ENCODE measurements around the gene GPR137B. TPM values are rescaled to one million over a fixed set of nuclear protein-coding genes. Genes with fewer than 3 reads are reported as not detected.
A peak's percentile ranks its signal among the peaks of the same experiment; 100 is the strongest.

GPR137B gene
- total RNA-seq, 1 experiment from 2014 or later: 26.8 TPM

DNA sequence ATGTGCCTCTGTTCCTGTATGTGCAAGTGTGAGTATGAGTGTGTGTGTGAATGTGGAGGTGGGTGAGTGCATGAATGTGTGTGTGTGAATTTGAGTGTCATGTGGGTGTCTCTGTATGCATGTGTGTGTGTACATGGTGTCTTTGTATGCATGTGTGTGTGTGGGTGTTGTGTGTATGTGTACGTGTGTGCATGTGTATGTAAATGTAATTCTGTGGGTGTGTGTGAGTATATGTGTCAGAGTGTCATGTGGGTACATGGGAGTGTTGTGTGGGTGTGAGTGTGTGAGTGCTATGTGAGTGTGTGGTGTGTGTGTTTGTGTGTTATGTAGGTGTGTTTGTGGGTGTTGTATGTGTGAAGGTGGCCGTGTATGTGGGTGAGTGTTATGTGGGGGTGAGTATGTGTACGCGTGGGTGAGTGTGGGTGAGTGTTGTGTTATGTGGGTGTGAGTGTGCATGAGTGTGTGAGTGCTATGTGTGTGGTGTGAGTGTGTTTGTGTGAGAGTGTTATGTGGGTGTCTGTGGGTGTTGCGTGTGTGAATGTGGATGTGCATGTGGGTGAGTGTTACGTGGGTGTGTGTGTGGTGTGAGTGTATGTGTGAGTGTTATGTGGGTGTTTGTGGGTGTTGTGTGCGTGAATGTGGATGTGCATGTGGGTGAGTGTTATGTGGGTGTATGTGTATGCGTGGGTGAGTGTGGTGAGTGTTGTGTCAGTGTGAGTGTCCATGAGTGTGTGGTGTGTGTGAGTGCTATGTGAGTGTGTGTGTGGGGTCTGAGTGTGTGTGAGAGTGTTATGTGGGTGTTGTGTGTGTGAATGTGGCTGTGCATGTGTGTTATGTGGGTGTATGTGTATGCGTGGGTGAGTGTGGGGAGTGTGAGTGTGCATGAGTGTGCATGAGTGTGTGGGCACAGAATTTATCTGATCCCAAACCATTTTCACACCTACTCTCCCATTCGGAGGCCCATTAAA, 40.8 kb upstream of the GPR137B start:
- H3K27me3 ChIP-seq (ENCODE audit: low read length): peaks cover 2% of the 10 kb centered on the region; the same call in 1 of the 2 replicates
- no peaks in the 10 kb centered on the region for H3K4me1 ChIP-seq (ENCODE audit: low read length)
- no peak overlapping the region for H3K27ac ChIP-seq (ENCODE audit: low read length)
- H3K36me3 ChIP-seq (ENCODE audit: insufficient read depth, low read length): no peaks in the 10 kb centered on the region
- H3K9ac ChIP-seq (ENCODE audit: low read length): no peak overlapping the region
- H3K4me3 ChIP-seq (ENCODE audit: low read length): no peak overlapping the region
- no peaks in the 10 kb centered on the region for H3K9me2 ChIP-seq (replicated peaks; ENCODE audit: insufficient read depth, low read length)
- DNase-seq: no peak
- peaks cover 2% of the 10 kb centered on the region; the same call in 1 of the 2 replicates for H3K9me3 ChIP-seq (ENCODE audit: low read length)
- no peak overlapping the region for H2AFZ ChIP-seq (ENCODE audit: low read length)
- H4K20me1 ChIP-seq (ENCODE audit: insufficient read depth, low read depth, low read length): no peaks in the 10 kb centered on the region
- H3K4me2 ChIP-seq (ENCODE audit: low read depth, low read length, poor library complexity, severe bottlenecking): no peak overlapping the region
- no peaks in the 10 kb centered on the region for H3K79me2 ChIP-seq (ENCODE audit: low read length)

DNA sequence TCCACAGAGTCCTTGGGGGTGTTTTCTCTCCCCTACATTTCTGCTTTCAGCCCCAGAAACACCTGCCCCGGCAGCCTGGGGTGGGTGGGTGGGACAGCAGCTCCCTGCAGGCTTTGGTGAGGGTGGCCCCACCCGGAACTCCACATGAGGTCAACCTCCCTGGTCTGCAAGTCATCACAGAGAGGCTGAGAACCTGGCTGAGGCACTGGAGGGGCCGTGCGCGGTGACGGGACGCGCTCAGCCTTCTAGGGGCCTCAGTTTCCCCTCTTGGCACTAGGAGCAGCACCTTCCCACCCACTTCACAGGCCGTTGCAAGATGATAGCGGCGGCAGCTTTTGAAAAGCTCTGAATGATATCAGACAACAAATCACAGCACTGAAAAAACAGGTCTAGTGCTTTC, 39.7 kb upstream of the GPR137B start:
- H3K4me2 ChIP-seq (ENCODE audit: low read depth, low read length, poor library complexity, severe bottlenecking): no peak overlapping the region

DNA sequence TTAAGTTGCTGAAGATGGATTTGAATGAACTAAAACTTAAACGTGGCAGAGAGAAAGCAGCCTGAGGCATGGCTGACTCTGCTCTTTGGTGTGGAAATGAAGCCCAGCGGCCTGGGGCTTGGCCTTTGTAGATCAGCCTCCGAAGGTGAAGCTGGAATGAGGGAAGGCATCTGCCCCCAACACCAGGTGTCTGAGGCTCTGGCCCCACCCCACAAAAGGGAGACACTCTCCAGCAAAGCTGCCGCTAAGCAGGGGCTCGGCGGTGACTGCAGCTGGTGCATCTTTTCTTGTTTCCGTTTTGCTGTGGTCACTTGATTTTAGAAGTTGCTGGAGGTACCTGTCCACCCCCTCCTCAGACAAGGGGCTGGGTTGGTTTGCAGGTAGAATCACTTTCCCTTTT, 39.3 kb upstream of the GPR137B start:
- Histone ChIP-seq H2AFZ (ENCODE audit: low read length) (no peak overlapping the region), H3K4me1 (ENCODE audit: low read length) (no peaks in the 10 kb centered on the region), H3K9ac (ENCODE audit: low read length) (no peak overlapping the region), H4K20me1 (ENCODE audit: insufficient read depth, low read depth, low read length) (no peaks in the 10 kb centered on the region), H3K79me2 (ENCODE audit: low read length) (no peaks in the 10 kb centered on the region), H3K9me2 (replicated peaks; ENCODE audit: insufficient read depth, low read length) (no peaks in the 10 kb centered on the region), H3K9me3 (ENCODE audit: low read length) (no peaks in the 10 kb centered on the region), H3K27me3 (ENCODE audit: low read length) (0 out of 2 replicates have a peak, but pooled peaks cover 2% of the 10 kb centered on the region), H3K27ac (ENCODE audit: low read length) (no peak overlapping the region), H3K4me3 (ENCODE audit: low read length) (no peak overlapping the region), H3K36me3 (ENCODE audit: insufficient read depth, low read length) (no peaks in the 10 kb centered on the region), H3K4me2 (ENCODE audit: low read depth, low read length, poor library complexity, severe bottlenecking) (no peak overlapping the region)
- no peak for DNase-seq

More for the DNA sequence above, 39.7 kb upstream of the GPR137B start:
- no peaks in the 10 kb centered on the region for H3K9me2 ChIP-seq (replicated peaks; ENCODE audit: insufficient read depth, low read length)
- no peak overlapping the region for H3K9ac ChIP-seq (ENCODE audit: low read length)
- no peaks in the 10 kb centered on the region for H3K36me3 ChIP-seq (ENCODE audit: insufficient read depth, low read length)
- no peak overlapping the region for H3K4me3 ChIP-seq (ENCODE audit: low read length)
- no peaks in the 10 kb centered on the region for H3K79me2 ChIP-seq (ENCODE audit: low read length)
- no peak for DNase-seq
- no peaks in the 10 kb centered on the region for H3K4me1 ChIP-seq (ENCODE audit: low read length)
- H2AFZ ChIP-seq (ENCODE audit: low read length): no peak overlapping the region
- H3K9me3 ChIP-seq (ENCODE audit: low read length): no peaks in the 10 kb centered on the region
- 0 out of 2 replicates have a peak, but pooled peaks cover 2% of the 10 kb centered on the region for H3K27me3 ChIP-seq (ENCODE audit: low read length)
- H4K20me1 ChIP-seq (ENCODE audit: insufficient read depth, low read depth, low read length): no peaks in the 10 kb centered on the region
- no peak overlapping the region for H3K27ac ChIP-seq (ENCODE audit: low read length)

DNA sequence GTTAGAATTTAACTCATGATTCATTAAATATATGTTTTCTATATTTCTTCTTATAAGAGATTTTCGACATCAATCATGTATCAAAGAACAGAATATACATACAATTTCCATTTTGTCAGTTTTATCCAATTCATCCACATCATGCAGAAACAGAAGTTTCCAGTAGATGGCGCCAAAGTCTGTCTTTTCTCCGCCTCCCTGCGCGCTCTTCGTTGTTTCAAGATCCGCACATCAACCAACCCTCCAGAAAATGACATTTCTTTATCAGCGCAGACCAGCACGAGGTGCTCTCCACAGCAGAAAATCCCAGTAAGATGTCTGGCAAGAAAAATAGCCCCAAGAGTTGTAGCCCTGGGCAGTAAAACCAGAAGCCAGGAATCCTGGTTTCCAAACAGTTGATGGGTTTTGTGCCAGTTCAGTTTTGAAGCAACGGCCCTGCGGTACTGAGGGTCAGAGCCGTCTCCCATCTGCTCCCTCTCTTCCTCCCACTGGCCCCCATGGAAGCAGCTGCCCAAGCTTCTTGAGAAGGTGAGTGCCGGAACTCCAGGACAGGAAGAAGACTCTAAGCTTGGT, 38.6 kb upstream of the GPR137B start:
- DNase-seq: peak; percentile 85
- Histone ChIP-seq H3K4me3 (ENCODE audit: low read length) (no peak overlapping the region), H2AFZ (ENCODE audit: low read length) (no peak overlapping the region)

DNA sequence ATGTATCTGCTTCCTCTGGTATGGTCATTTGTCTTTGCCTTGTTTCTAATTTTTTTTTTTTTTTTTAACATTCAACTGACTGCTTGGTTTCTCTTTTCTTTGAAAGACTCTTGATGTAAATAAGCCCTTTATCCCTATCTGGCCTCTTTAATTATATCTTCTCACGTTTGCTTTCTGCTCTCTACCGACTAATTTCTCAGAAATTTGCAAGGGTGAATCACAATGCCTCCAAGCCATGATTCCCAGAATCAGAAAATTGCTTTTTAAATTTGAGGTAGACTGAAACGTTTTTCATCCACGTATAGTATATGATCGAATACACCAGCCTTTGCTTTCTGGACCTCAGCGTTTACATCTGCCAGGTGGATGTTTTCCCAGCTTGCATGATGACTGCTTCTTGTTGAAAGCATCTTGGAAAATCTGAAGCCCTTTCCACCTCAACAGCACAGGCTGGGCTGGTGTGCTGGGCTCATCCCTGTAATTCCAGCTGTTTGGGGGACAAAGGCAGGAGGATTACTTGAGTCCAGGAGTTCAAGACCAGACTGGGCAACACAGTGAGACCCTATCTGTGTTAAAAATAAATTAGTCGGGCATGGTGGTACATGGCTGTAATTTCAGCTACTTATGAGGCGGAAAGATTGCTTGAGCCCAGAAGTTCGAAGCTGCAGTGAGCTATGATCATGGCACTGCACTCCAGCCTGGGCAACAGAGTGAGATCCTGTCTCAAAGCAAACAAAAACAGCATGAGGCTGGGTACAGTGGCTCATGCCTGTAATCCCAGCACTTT, 35.0 kb upstream of the GPR137B start:
- Histone ChIP-seq H3K9ac (ENCODE audit: low read length) (no peak overlapping the region), H3K27ac (ENCODE audit: low read length) (no peak overlapping the region), H3K36me3 (ENCODE audit: insufficient read depth, low read length) (no peaks in the 10 kb centered on the region), H3K79me2 (ENCODE audit: low read length) (no peaks in the 10 kb centered on the region), H3K4me3 (ENCODE audit: low read length) (no peak overlapping the region), H3K4me1 (ENCODE audit: low read length) (no peaks in the 10 kb centered on the region), H2AFZ (ENCODE audit: low read length) (no peak overlapping the region), H4K20me1 (ENCODE audit: insufficient read depth, low read depth, low read length) (no peaks in the 10 kb centered on the region), H3K4me2 (ENCODE audit: low read depth, low read length, poor library complexity, severe bottlenecking) (no peak overlapping the region), H3K9me3 (ENCODE audit: low read length) (no peaks in the 10 kb centered on the region), H3K9me2 (replicated peaks; ENCODE audit: insufficient read depth, low read length) (no peaks in the 10 kb centered on the region), H3K27me3 (ENCODE audit: low read length) (no peaks in the 10 kb centered on the region)
- no peak for DNase-seq

More for the DNA sequence above, 38.6 kb upstream of the GPR137B start:
- 0 out of 2 replicates have a peak, but pooled peaks cover 1% of the 10 kb centered on the region for H3K27me3 ChIP-seq (ENCODE audit: low read length)
- H3K9ac ChIP-seq (ENCODE audit: low read length): no peak overlapping the region
- no peaks in the 10 kb centered on the region for H3K9me3 ChIP-seq (ENCODE audit: low read length)
- no peaks in the 10 kb centered on the region for H3K4me1 ChIP-seq (ENCODE audit: low read length)
- no peaks in the 10 kb centered on the region for H4K20me1 ChIP-seq (ENCODE audit: insufficient read depth, low read depth, low read length)
- H3K36me3 ChIP-seq (ENCODE audit: insufficient read depth, low read length): no peaks in the 10 kb centered on the region
- H3K4me2 ChIP-seq (ENCODE audit: low read depth, low read length, poor library complexity, severe bottlenecking): no peak overlapping the region
- no peak overlapping the region for H3K27ac ChIP-seq (ENCODE audit: low read length)
- no peaks in the 10 kb centered on the region for H3K9me2 ChIP-seq (replicated peaks; ENCODE audit: insufficient read depth, low read length)
- H3K79me2 ChIP-seq (ENCODE audit: low read length): no peaks in the 10 kb centered on the region

DNA sequence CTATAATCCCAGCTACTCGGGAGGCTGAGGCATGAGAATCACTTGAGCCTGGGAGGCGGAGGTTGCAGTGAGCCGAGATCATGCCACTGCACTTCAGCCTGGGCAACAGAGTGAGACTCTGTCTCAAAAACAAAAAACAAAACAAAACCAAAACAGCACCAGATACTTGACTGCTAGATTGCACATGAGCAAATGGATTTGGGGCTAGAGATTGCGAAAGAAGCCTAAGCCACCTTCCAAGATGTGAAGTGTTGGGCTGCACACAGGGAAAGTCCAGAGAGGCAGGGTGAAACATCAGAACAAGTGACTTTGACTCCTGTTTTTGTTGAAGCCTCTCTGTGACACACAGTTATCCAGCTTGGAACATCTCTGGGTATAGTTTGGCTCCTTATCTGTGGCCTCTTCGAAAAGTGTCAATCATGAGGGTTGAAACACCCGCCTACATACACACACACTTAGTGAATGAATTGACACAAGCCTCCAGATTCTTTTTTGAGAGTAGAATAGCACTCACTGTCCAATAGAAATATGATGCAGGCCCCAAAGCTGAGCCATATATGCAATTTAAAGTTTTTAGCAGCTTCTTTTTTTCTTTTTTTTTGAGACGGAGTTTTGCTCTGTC, 34.2 kb upstream of the GPR137B start:
- H2AFZ ChIP-seq (ENCODE audit: low read length): no peak overlapping the region
- no peaks in the 10 kb centered on the region for H4K20me1 ChIP-seq (ENCODE audit: insufficient read depth, low read depth, low read length)
- no peaks in the 10 kb centered on the region for H3K36me3 ChIP-seq (ENCODE audit: insufficient read depth, low read length)
- no peak overlapping the region for H3K4me3 ChIP-seq (ENCODE audit: low read length)
- H3K9me3 ChIP-seq (ENCODE audit: low read length): no peaks in the 10 kb centered on the region
- no peaks in the 10 kb centered on the region for H3K27me3 ChIP-seq (ENCODE audit: low read length)
- no peaks in the 10 kb centered on the region for H3K79me2 ChIP-seq (ENCODE audit: low read length)
- no peaks in the 10 kb centered on the region for H3K9me2 ChIP-seq (replicated peaks; ENCODE audit: insufficient read depth, low read length)
- DNase-seq: no peak
- H3K4me1 ChIP-seq (ENCODE audit: low read length): no peaks in the 10 kb centered on the region
- no peak overlapping the region for H3K27ac ChIP-seq (ENCODE audit: low read length)
- no peak overlapping the region for H3K9ac ChIP-seq (ENCODE audit: low read length)
- H3K4me2 ChIP-seq (ENCODE audit: low read depth, low read length, poor library complexity, severe bottlenecking): no peak overlapping the region

DNA sequence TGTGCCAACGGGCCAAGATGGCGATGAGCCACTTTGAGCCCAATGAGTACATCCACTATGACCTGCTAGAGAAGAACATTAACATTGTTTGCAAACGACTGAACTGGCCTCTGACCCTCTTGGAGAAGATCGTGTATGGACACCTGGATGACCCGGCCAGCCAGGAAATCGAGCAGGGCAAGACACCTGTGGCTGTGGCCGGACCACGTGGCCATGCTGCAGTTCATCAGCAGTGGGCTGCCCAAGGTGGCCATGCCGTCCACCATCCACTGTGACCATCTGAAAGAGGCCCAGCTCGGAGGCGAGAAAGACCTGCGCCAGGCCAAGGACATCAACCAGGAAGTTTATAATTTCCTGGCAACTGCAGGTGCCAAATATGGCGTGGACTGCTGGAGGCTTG, 32.2 kb upstream of the GPR137B start:
- Histone ChIP-seq H2AFZ (ENCODE audit: low read length) (no peak overlapping the region), H3K9me3 (ENCODE audit: low read length) (no peaks in the 10 kb centered on the region), H3K4me1 (ENCODE audit: low read length) (no peaks in the 10 kb centered on the region), H4K20me1 (ENCODE audit: insufficient read depth, low read depth, low read length) (no peaks in the 10 kb centered on the region), H3K9me2 (replicated peaks; ENCODE audit: insufficient read depth, low read length) (no peaks in the 10 kb centered on the region), H3K9ac (ENCODE audit: low read length) (no peak overlapping the region), H3K36me3 (ENCODE audit: insufficient read depth, low read length) (no peaks in the 10 kb centered on the region), H3K4me3 (ENCODE audit: low read length) (no peak overlapping the region), H3K27me3 (ENCODE audit: low read length) (no peaks in the 10 kb centered on the region), H3K4me2 (ENCODE audit: low read depth, low read length, poor library complexity, severe bottlenecking) (no peak overlapping the region), H3K79me2 (ENCODE audit: low read length) (no peaks in the 10 kb centered on the region), H3K27ac (ENCODE audit: low read length) (no peak overlapping the region)
- DNase-seq: no peak

Measured in Karpas-422 (cell line).